T1000 (cell line): ENCODE results near the gene ALOX12B.
"Not testable (repeated sequence)": the region's sequence is repeated elsewhere in the genome, so short reads cannot be mapped to it uniquely, and the experiment has no call there.

Experiments used
- DNase-seq: peaks from one replicate; lab custom pipeline; 2025; ENCODE audit warnings: mixed read lengths; lab: John Stamatoyannopoulos, UW

ALOX12B gene

GRCh38 chr17:8064561-8065019 is 22.9 kb downstream of the ALOX12B start:
- DNase-seq: no peak

GRCh38 chr17:8063761-8064534 is 23.6 kb downstream of the ALOX12B start:
- no peak for DNase-seq

- DNase-seq: no peak
Measured at GRCh38 chr17:8062807-8063483, 24.6 kb downstream of the ALOX12B start.

- DNase-seq: no peak
Measured at GRCh38 chr17:8062435-8062806, 25.1 kb downstream of the ALOX12B start.

GRCh38 chr17:8061851-8062250 is 25.7 kb downstream of the ALOX12B start:
- not testable (repeated sequence) for DNase-seq

- DNase-seq: peak; percentile 47
Measured at GRCh38 chr17:8060274-8060673, 27.2 kb downstream of the ALOX12B start.

- no peak for DNase-seq
Measured at GRCh38 chr17:8059131-8059530, 28.4 kb downstream of the ALOX12B start.

GRCh38 chr17:8057691-8058114 is 29.8 kb downstream of the ALOX12B start:
- DNase-seq: peak; percentile 16

- no peak for DNase-seq
Measured at GRCh38 chr17:8056976-8057625, 30.4 kb downstream of the ALOX12B start.

GRCh38 chr17:8056232-8056975 is 31.1 kb downstream of the ALOX12B start:
- no peak for DNase-seq

- DNase-seq: no peak
Measured at GRCh38 chr17:8055851-8056231, 31.7 kb downstream of the ALOX12B start.

GRCh38 chr17:8053600-8053999 is 33.9 kb downstream of the ALOX12B start:
- DNase-seq: no peak

GRCh38 chr17:8052256-8053252 is 35.0 kb downstream of the ALOX12B start:
- no peak for DNase-seq

GRCh38 chr17:8051831-8052230 is 35.7 kb downstream of the ALOX12B start:
- no peak for DNase-seq

GRCh38 chr17:8048736-8049135 is 38.8 kb downstream of the ALOX12B start:
- no peak for DNase-seq

- DNase-seq: no peak
Measured at GRCh38 chr17:8048236-8048635, 39.3 kb downstream of the ALOX12B start.

GRCh38 chr17:8047769-8048110 is 39.8 kb downstream of the ALOX12B start:
- no peak for DNase-seq

- no peak for DNase-seq
Measured at GRCh38 chr17:8046929-8047768, 40.4 kb downstream of the ALOX12B start.

- no peak for DNase-seq
Measured at GRCh38 chr17:8046306-8046928, 41.1 kb downstream of the ALOX12B start.
